ENCODE data around the gene ANGPTL1.

DNA sequence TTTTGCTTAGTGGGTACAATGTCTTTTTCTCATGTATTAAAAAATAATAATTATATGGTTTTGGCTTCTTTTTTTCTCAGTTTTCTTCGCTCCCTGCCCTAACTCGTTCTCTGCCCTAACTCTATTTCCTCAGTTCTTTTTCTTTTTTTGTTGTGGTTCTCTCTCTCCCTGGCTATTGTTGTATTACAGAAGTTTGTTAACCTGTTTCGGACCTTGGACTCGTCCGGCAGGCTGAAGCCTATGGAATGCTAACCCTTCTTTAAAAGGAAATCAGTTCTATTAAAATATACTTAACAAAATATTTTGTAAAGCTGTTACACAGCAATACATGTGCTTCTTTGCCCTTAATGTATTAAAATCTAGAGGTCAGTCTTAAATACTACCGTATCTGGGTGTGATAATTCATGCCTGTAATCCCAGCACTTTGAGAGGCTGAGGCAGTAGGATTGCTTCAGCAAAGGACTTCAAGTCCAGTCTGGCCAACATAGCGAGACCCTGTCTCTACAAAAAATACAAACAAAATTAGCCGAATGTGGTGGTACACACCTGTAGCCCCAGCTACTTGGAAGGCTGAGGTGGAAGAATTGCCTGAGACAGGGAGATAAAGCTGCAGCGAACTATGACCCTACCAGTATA is 64.1 kb downstream of the ANGPTL1 start:
- TF ChIP-seq ZNF248 (tag by site-specific recombination; IDR thresholded peaks at IDR 0.05) = no peak
- TF ChIP-seq, protein P1, sequence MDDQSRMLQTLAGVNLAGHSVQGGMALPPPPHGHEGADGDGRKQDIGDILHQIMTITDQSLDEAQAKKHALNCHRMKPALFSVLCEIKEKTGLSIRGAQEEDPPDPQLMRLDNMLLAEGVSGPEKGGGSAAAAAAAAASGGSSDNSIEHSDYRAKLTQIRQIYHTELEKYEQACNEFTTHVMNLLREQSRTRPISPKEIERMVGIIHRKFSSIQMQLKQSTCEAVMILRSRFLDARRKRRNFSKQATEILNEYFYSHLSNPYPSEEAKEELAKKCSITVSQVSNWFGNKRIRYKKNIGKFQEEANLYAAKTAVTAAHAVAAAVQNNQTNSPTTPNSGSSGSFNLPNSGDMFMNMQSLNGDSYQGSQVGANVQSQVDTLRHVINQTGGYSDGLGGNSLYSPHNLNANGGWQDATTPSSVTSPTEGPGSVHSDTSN (CRISPR knock-in tag; IDR thresholded peaks at IDR 0.05) = no peak
- TF ChIP-seq, protein P2, sequence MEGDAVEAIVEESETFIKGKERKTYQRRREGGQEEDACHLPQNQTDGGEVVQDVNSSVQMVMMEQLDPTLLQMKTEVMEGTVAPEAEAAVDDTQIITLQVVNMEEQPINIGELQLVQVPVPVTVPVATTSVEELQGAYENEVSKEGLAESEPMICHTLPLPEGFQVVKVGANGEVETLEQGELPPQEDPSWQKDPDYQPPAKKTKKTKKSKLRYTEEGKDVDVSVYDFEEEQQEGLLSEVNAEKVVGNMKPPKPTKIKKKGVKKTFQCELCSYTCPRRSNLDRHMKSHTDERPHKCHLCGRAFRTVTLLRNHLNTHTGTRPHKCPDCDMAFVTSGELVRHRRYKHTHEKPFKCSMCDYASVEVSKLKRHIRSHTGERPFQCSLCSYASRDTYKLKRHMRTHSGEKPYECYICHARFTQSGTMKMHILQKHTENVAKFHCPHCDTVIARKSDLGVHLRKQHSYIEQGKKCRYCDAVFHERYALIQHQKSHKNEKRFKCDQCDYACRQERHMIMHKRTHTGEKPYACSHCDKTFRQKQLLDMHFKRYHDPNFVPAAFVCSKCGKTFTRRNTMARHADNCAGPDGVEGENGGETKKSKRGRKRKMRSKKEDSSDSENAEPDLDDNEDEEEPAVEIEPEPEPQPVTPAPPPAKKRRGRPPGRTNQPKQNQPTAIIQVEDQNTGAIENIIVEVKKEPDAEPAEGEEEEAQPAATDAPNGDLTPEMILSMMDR (tag by site-specific recombination; IDR thresholded peaks at IDR 0.05) = no peak
- TF ChIP-seq ZBTB1 (tag by site-specific recombination; IDR thresholded peaks at IDR 0.05) = no peak
- no peak for TF ChIP-seq ZSCAN30 (tag by site-specific recombination; IDR thresholded peaks at IDR 0.05)
- TF ChIP-seq ZNF596 (tag by site-specific recombination; IDR thresholded peaks at IDR 0.05) = no peak
- TF ChIP-seq ZNF350 (tag by site-specific recombination; IDR thresholded peaks at IDR 0.05) = no peak
- no peak for TF ChIP-seq YY1 (tag by site-specific recombination; IDR thresholded peaks at IDR 0.05)
- TF ChIP-seq ZNF747 (tag by site-specific recombination; IDR thresholded peaks at IDR 0.05) = no peak
- TF ChIP-seq, protein P3, sequence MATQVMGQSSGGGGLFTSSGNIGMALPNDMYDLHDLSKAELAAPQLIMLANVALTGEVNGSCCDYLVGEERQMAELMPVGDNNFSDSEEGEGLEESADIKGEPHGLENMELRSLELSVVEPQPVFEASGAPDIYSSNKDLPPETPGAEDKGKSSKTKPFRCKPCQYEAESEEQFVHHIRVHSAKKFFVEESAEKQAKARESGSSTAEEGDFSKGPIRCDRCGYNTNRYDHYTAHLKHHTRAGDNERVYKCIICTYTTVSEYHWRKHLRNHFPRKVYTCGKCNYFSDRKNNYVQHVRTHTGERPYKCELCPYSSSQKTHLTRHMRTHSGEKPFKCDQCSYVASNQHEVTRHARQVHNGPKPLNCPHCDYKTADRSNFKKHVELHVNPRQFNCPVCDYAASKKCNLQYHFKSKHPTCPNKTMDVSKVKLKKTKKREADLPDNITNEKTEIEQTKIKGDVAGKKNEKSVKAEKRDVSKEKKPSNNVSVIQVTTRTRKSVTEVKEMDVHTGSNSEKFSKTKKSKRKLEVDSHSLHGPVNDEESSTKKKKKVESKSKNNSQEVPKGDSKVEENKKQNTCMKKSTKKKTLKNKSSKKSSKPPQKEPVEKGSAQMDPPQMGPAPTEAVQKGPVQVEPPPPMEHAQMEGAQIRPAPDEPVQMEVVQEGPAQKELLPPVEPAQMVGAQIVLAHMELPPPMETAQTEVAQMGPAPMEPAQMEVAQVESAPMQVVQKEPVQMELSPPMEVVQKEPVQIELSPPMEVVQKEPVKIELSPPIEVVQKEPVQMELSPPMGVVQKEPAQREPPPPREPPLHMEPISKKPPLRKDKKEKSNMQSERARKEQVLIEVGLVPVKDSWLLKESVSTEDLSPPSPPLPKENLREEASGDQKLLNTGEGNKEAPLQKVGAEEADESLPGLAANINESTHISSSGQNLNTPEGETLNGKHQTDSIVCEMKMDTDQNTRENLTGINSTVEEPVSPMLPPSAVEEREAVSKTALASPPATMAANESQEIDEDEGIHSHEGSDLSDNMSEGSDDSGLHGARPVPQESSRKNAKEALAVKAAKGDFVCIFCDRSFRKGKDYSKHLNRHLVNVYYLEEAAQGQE (tag by site-specific recombination; IDR thresholded peaks at IDR 0.05) = no peak
- TF ChIP-seq ZNF214 (tag by site-specific recombination; IDR thresholded peaks at IDR 0.05; ENCODE audit: borderline replicate concordance) = no peak
- TF ChIP-seq ZNF433 (tag by site-specific recombination; IDR thresholded peaks at IDR 0.05; ENCODE audit: low read depth) = no peak
- TF ChIP-seq, protein P4, sequence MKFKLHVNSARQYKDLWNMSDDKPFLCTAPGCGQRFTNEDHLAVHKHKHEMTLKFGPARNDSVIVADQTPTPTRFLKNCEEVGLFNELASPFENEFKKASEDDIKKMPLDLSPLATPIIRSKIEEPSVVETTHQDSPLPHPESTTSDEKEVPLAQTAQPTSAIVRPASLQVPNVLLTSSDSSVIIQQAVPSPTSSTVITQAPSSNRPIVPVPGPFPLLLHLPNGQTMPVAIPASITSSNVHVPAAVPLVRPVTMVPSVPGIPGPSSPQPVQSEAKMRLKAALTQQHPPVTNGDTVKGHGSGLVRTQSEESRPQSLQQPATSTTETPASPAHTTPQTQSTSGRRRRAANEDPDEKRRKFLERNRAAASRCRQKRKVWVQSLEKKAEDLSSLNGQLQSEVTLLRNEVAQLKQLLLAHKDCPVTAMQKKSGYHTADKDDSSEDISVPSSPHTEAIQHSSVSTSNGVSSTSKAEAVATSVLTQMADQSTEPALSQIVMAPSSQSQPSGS (tag by site-specific recombination; IDR thresholded peaks at IDR 0.05; ENCODE audit: low read depth) = no peak

All from HEK293 (cell line).